ENCODE measurements around the gene KRTAP13-1.

GRCh38 chr21:30351534-30351933 is 44.3 kb upstream of the KRTAP13-1 start:
- no peak for TF ChIP-seq CTCF (IDR thresholded peaks at IDR 0.05; ENCODE audit: low read length)
- no peak for TF ChIP-seq EZH2phosphoT487 (IDR thresholded peaks at IDR 0.05; ENCODE audit: low read length)

Data from MM.1S (cell line).